Vagina (tissue), 2 donors: ENCODE data around the gene DDR1.

Experiments
- POLR2A ChIP-seq, 2 donors: fragments of 450-650 bp; IDR thresholded peaks; one replicate each; pipeline ENCODE4 v1.6.1; 2017; ENCODE audit warnings: antibody characterized with exemption in 2 of 2, mild to moderate bottlenecking in 2 of 2, moderate library complexity in 2 of 2
- POLR2AphosphoS5 ChIP-seq, 2 donors: sonication (generic); formaldehyde crosslinking; IDR thresholded peaks; one replicate each; pipeline ENCODE4 v1.9.0; 2017; ENCODE audit warnings: antibody characterized with exemption in 2 of 2, mild to moderate bottlenecking in 2 of 2, low read depth in 1 of 2; ENCODE audit not compliant: insufficient read depth in 1 of 2
- TF ChIP-seq, protein P1 (sequence below), 3 experiments: fragments of 450-650 bp in 2 of 3; fragments of 200-600 bp in 1 of 3; sonication (generic) in 1 of 3; IDR thresholded peaks; one replicate each; pipeline ENCODE4 v1.5.1; 2017 to 2019; ENCODE audit warnings: antibody characterized with exemption in 3 of 3, mild to moderate bottlenecking in 2 of 3, moderate library complexity in 2 of 3

DNA sequence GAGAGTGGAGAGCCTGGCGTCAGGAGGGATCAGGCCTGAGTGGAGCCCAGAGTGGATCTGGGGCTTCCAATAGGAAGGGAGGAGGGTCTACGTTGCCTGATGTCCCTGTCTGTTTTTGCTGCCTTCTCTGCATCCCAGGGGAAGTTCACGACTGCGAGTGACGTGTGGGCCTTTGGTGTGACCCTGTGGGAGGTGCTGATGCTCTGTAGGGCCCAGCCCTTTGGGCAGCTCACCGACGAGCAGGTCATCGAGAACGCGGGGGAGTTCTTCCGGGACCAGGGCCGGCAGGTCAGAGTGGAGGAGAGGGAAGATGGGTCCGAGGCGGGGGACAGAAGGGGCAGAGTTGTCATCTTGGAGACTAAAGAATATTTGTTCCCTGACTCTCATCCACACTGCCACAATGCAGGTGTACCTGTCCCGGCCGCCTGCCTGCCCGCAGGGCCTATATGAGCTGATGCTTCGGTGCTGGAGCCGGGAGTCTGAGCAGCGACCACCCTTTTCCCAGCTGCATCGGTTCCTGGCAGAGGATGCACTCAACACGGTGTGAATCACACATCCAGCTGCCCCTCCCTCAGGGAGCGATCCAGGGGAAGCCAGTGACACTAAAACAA, 14.5 kb downstream of the DDR1 start:
- TF ChIP-seq, protein P1, sequence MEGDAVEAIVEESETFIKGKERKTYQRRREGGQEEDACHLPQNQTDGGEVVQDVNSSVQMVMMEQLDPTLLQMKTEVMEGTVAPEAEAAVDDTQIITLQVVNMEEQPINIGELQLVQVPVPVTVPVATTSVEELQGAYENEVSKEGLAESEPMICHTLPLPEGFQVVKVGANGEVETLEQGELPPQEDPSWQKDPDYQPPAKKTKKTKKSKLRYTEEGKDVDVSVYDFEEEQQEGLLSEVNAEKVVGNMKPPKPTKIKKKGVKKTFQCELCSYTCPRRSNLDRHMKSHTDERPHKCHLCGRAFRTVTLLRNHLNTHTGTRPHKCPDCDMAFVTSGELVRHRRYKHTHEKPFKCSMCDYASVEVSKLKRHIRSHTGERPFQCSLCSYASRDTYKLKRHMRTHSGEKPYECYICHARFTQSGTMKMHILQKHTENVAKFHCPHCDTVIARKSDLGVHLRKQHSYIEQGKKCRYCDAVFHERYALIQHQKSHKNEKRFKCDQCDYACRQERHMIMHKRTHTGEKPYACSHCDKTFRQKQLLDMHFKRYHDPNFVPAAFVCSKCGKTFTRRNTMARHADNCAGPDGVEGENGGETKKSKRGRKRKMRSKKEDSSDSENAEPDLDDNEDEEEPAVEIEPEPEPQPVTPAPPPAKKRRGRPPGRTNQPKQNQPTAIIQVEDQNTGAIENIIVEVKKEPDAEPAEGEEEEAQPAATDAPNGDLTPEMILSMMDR (IDR thresholded peaks at IDR 0.05) = no peak
- TF ChIP-seq POLR2A (IDR thresholded peaks at IDR 0.05) (no peak), POLR2AphosphoS5 (IDR thresholded peaks at IDR 0.05; ENCODE audit: insufficient read depth in 1 of 2, low read depth in 1 of 2) (no peak)
